ENCODE results near the gene SPEM3.

The SPEM3 gene

GRCh38 chr17:7441266-7441665, 12.6 kb downstream of the SPEM3 start:
- H3K27me3 ChIP-seq (ENCODE audit: control insufficient read depth, insufficient read depth, low read length, poor library complexity, severe bottlenecking): peaks cover 58% of the 10 kb centered on the region
- H3K4me1 ChIP-seq (ENCODE audit: control insufficient read depth, insufficient read depth, low read length): peaks cover 31% of the 10 kb centered on the region
- WGBS, 2 experiments: 34 to 38% methylated on average over 6 to 7 of the region's 7 CpGs
- no peaks in the 10 kb centered on the region for H3K9me3 ChIP-seq (ENCODE audit: control insufficient read depth, low read length)
- H3K4me3 ChIP-seq (ENCODE audit: insufficient read depth, low read depth, low read length): no peak overlapping the region
- no peaks in the 10 kb centered on the region for H3K36me3 ChIP-seq (ENCODE audit: control insufficient read depth, insufficient read depth, low read length)
- no peak overlapping the region for H3K27ac ChIP-seq (ENCODE audit: insufficient read depth, low read depth, low read length, poor library complexity, severe bottlenecking)

- Histone ChIP-seq H3K4me1 (ENCODE audit: control insufficient read depth, insufficient read depth, low read length) (peaks cover 40% of the 10 kb centered on the region), H3K4me3 (ENCODE audit: insufficient read depth, low read depth, low read length) (no peak overlapping the region), H3K9me3 (ENCODE audit: control insufficient read depth, low read length) (no peaks in the 10 kb centered on the region), H3K27ac (ENCODE audit: insufficient read depth, low read depth, low read length, poor library complexity, severe bottlenecking) (no peak overlapping the region), H3K36me3 (ENCODE audit: control insufficient read depth, insufficient read depth, low read length) (no peaks in the 10 kb centered on the region), H3K27me3 (ENCODE audit: control insufficient read depth, insufficient read depth, low read length, poor library complexity, severe bottlenecking) (peaks cover 50% of the 10 kb centered on the region)
- 86 to 94% methylated on average over 2 of the region's 2 CpGs for WGBS, 2 experiments
Observed at GRCh38 chr17:7442142-7442541, 13.5 kb downstream of the SPEM3 start.

- no peak overlapping the region for H3K27ac ChIP-seq (ENCODE audit: insufficient read depth, low read depth, low read length, poor library complexity, severe bottlenecking)
- H3K9me3 ChIP-seq (ENCODE audit: control insufficient read depth, low read length): no peaks in the 10 kb centered on the region
- H3K4me1 ChIP-seq (ENCODE audit: control insufficient read depth, insufficient read depth, low read length): peaks cover 31% of the 10 kb centered on the region
- WGBS, 2 experiments: 84 to 89% methylated on average over 7 of the region's 7 CpGs
- peaks cover 33% of the 10 kb centered on the region for H3K27me3 ChIP-seq (ENCODE audit: control insufficient read depth, insufficient read depth, low read length, poor library complexity, severe bottlenecking)
- no peaks in the 10 kb centered on the region for H3K36me3 ChIP-seq (ENCODE audit: control insufficient read depth, insufficient read depth, low read length)
- no peak overlapping the region for H3K4me3 ChIP-seq (ENCODE audit: insufficient read depth, low read depth, low read length)
Observed at GRCh38 chr17:7443499-7444485, 15.1 kb downstream of the SPEM3 start.

GRCh38 chr17:7444682-7445618, 16.3 kb downstream of the SPEM3 start, which contains the start of gene CHRNB1:
TSS of gene CHRNB1 (plus strand) at chr17:7445061. CDS start at chr17:7445128, 67 bp downstream.
- peak within 1 kb of the TSS; percentile 46 for H3K4me3 ChIP-seq (ENCODE audit: insufficient read depth, low read depth, low read length)
- no peaks in the 10 kb centered on the region for H3K9me3 ChIP-seq (ENCODE audit: control insufficient read depth, low read length)
- H3K27ac ChIP-seq (ENCODE audit: insufficient read depth, low read depth, low read length, poor library complexity, severe bottlenecking): peak within 1 kb of the TSS; percentile 53
- WGBS, 2 experiments: 2 to 3% methylated on average over 51 of the region's 51 CpGs
- no peaks in the 10 kb centered on the region for H3K36me3 ChIP-seq (ENCODE audit: control insufficient read depth, insufficient read depth, low read length)
- peaks cover 22% of the 10 kb centered on the region for H3K27me3 ChIP-seq (ENCODE audit: control insufficient read depth, insufficient read depth, low read length, poor library complexity, severe bottlenecking)
- peaks cover 26% of the 10 kb centered on the region for H3K4me1 ChIP-seq (ENCODE audit: control insufficient read depth, insufficient read depth, low read length)

- peak overlapping the region; percentile 46 for H3K4me3 ChIP-seq (ENCODE audit: insufficient read depth, low read depth, low read length)
- H3K27me3 ChIP-seq (ENCODE audit: control insufficient read depth, insufficient read depth, low read length, poor library complexity, severe bottlenecking): peaks cover 21% of the 10 kb centered on the region
- H3K27ac ChIP-seq (ENCODE audit: insufficient read depth, low read depth, low read length, poor library complexity, severe bottlenecking): no peak overlapping the region
- H3K9me3 ChIP-seq (ENCODE audit: control insufficient read depth, low read length): no peaks in the 10 kb centered on the region
- no peaks in the 10 kb centered on the region for H3K36me3 ChIP-seq (ENCODE audit: control insufficient read depth, insufficient read depth, low read length)
- peaks cover 26% of the 10 kb centered on the region for H3K4me1 ChIP-seq (ENCODE audit: control insufficient read depth, insufficient read depth, low read length)
- 1 to 3% methylated on average over 16 of the region's 16 CpGs for WGBS, 2 experiments
Observed at GRCh38 chr17:7445619-7445968, 16.9 kb downstream of the SPEM3 start.

- no peaks in the 10 kb centered on the region for H3K36me3 ChIP-seq (ENCODE audit: control insufficient read depth, insufficient read depth, low read length)
- H3K4me3 ChIP-seq (ENCODE audit: insufficient read depth, low read depth, low read length): no peak overlapping the region
- H3K4me1 ChIP-seq (ENCODE audit: control insufficient read depth, insufficient read depth, low read length): peaks cover 20% of the 10 kb centered on the region
- WGBS, 2 experiments: 92 to 97% methylated on average over 7 of the region's 7 CpGs
- peaks cover 7% of the 10 kb centered on the region for H3K27me3 ChIP-seq (ENCODE audit: control insufficient read depth, insufficient read depth, low read length, poor library complexity, severe bottlenecking)
- H3K9me3 ChIP-seq (ENCODE audit: control insufficient read depth, low read length): no peaks in the 10 kb centered on the region
- H3K27ac ChIP-seq (ENCODE audit: insufficient read depth, low read depth, low read length, poor library complexity, severe bottlenecking): no peak overlapping the region
Observed at GRCh38 chr17:7448461-7448860, 19.8 kb downstream of the SPEM3 start.

GRCh38 chr17:7459961-7460545, 31.4 kb downstream of the SPEM3 start:
- peaks cover 4% of the 10 kb centered on the region for H3K36me3 ChIP-seq (ENCODE audit: control insufficient read depth, insufficient read depth, low read length)
- peaks cover 6% of the 10 kb centered on the region for H3K4me1 ChIP-seq (ENCODE audit: control insufficient read depth, insufficient read depth, low read length)
- 55 to 92% methylated on average over 1 to 2 of the region's 3 CpGs for WGBS, 2 experiments
- H3K4me3 ChIP-seq (ENCODE audit: insufficient read depth, low read depth, low read length): no peak overlapping the region
- no peaks in the 10 kb centered on the region for H3K9me3 ChIP-seq (ENCODE audit: control insufficient read depth, low read length)
- H3K27me3 ChIP-seq (ENCODE audit: control insufficient read depth, insufficient read depth, low read length, poor library complexity, severe bottlenecking): no peaks in the 10 kb centered on the region
- no peak overlapping the region for H3K27ac ChIP-seq (ENCODE audit: insufficient read depth, low read depth, low read length, poor library complexity, severe bottlenecking)

- Histone ChIP-seq H3K9me3 (ENCODE audit: control insufficient read depth, low read length) (no peaks in the 10 kb centered on the region), H3K36me3 (ENCODE audit: control insufficient read depth, insufficient read depth, low read length) (peaks cover 4% of the 10 kb centered on the region), H3K4me3 (ENCODE audit: insufficient read depth, low read depth, low read length) (no peak overlapping the region), H3K4me1 (ENCODE audit: control insufficient read depth, insufficient read depth, low read length) (peaks cover 6% of the 10 kb centered on the region), H3K27ac (ENCODE audit: insufficient read depth, low read depth, low read length, poor library complexity, severe bottlenecking) (no peak overlapping the region), H3K27me3 (ENCODE audit: control insufficient read depth, insufficient read depth, low read length, poor library complexity, severe bottlenecking) (no peaks in the 10 kb centered on the region)
- WGBS, 2 experiments: 66 to 69% methylated on average over 7 of the region's 7 CpGs
Observed at GRCh38 chr17:7460850-7461660, 32.4 kb downstream of the SPEM3 start.

All from ectodermal cell (in vitro differentiated cells).